HFF-Myc (cell line): ENCODE data around the gene CCDC171.

Experiments used
- DNase-seq: peaks from one replicate; pipeline ENCODE4 v3.0.0-alpha.2; 2011; ENCODE audit warnings: low read depth; ENCODE audit errors: extremely low read depth
- H3K4me3 ChIP-seq: replicated peaks from 2 replicates; pipeline ENCODE4 v1.5.1; 2011; ENCODE audit warnings: low read depth, mild to moderate bottlenecking, control low read depth, low read length
- CTCF ChIP-seq: IDR thresholded peaks from 2 replicates; pipeline ENCODE4 v1.5.1; 2012; ENCODE audit warnings: mild to moderate bottlenecking, low read depth, low read length, control low read depth; ENCODE audit errors: missing control alignments

CCDC171 gene

GRCh38 chr9:16000811-16001210 is 448.0 kb downstream of the CCDC171 start:
- no peak for DNase-seq
- H3K4me3 ChIP-seq = no peak overlapping the region
- TF ChIP-seq CTCF = no peak

- no peak for DNase-seq
- no peak overlapping the region for H3K4me3 ChIP-seq
- TF ChIP-seq CTCF = no peak
Measured at GRCh38 chr9:16001856-16002255, 449.0 kb downstream of the CCDC171 start.

GRCh38 chr9:16002816-16003215 is 450.0 kb downstream of the CCDC171 start:
- TF ChIP-seq CTCF = no peak
- DNase-seq = no peak
- H3K4me3 ChIP-seq = no peak overlapping the region

GRCh38 chr9:16003785-16004184 is 450.9 kb downstream of the CCDC171 start:
- no peak overlapping the region for H3K4me3 ChIP-seq
- DNase-seq = no peak
- no peak for TF ChIP-seq CTCF

- no peak overlapping the region for H3K4me3 ChIP-seq
- DNase-seq = no peak
- TF ChIP-seq CTCF = no peak
Measured at GRCh38 chr9:16004613-16005012, 451.8 kb downstream of the CCDC171 start.

- TF ChIP-seq CTCF = no peak
- no peak overlapping the region for H3K4me3 ChIP-seq
- DNase-seq = no peak
Measured at GRCh38 chr9:16010221-16010620, 457.4 kb downstream of the CCDC171 start.

GRCh38 chr9:16012621-16013020 is 459.8 kb downstream of the CCDC171 start:
- DNase-seq = no peak
- no peak overlapping the region for H3K4me3 ChIP-seq
- no peak for TF ChIP-seq CTCF
